ENCODE data around the gene DNLZ.

DNA sequence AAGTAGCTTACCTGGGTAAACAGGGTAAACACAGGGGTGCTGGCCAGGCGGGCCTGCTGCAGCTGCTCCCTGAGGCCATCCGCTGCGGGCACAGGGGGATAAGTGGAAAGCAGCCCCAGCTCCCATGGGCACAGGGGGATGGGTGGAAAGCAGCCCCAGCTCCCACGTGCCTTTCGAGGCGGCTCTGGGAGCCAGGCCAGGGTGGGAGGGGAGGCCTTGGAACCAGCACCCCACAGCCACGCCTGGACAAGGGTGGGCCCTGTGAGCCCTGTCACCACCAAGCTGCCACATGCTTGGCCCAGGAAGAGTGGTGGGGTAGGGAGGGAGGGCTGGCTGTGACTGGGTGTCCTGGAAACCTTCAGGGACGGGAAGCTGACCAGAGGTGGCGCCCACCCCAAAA lies 17.8 kb upstream of the DNLZ start:
- TF ChIP-seq, protein P1, sequence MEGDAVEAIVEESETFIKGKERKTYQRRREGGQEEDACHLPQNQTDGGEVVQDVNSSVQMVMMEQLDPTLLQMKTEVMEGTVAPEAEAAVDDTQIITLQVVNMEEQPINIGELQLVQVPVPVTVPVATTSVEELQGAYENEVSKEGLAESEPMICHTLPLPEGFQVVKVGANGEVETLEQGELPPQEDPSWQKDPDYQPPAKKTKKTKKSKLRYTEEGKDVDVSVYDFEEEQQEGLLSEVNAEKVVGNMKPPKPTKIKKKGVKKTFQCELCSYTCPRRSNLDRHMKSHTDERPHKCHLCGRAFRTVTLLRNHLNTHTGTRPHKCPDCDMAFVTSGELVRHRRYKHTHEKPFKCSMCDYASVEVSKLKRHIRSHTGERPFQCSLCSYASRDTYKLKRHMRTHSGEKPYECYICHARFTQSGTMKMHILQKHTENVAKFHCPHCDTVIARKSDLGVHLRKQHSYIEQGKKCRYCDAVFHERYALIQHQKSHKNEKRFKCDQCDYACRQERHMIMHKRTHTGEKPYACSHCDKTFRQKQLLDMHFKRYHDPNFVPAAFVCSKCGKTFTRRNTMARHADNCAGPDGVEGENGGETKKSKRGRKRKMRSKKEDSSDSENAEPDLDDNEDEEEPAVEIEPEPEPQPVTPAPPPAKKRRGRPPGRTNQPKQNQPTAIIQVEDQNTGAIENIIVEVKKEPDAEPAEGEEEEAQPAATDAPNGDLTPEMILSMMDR (IDR thresholded peaks at IDR 0.05; ENCODE audit: poor library complexity, severe bottlenecking) = no peak
- TF ChIP-seq EZH2 (IDR thresholded peaks at IDR 0.05; ENCODE audit: borderline replicate concordance, insufficient read depth, low read length, poor library complexity, severe bottlenecking) (no peak), POLR2AphosphoS5 (IDR thresholded peaks at IDR 0.05) (no peak), TAF1 (IDR thresholded peaks at IDR 0.05; ENCODE audit: low read depth) (no peak), RAD21 (conservative IDR thresholded peaks at IDR 0.05) (no peak), MXI1 (conservative IDR thresholded peaks at IDR 0.05; ENCODE audit: poor library complexity, severe bottlenecking) (no peak)
- TF ChIP-seq, protein P2, sequence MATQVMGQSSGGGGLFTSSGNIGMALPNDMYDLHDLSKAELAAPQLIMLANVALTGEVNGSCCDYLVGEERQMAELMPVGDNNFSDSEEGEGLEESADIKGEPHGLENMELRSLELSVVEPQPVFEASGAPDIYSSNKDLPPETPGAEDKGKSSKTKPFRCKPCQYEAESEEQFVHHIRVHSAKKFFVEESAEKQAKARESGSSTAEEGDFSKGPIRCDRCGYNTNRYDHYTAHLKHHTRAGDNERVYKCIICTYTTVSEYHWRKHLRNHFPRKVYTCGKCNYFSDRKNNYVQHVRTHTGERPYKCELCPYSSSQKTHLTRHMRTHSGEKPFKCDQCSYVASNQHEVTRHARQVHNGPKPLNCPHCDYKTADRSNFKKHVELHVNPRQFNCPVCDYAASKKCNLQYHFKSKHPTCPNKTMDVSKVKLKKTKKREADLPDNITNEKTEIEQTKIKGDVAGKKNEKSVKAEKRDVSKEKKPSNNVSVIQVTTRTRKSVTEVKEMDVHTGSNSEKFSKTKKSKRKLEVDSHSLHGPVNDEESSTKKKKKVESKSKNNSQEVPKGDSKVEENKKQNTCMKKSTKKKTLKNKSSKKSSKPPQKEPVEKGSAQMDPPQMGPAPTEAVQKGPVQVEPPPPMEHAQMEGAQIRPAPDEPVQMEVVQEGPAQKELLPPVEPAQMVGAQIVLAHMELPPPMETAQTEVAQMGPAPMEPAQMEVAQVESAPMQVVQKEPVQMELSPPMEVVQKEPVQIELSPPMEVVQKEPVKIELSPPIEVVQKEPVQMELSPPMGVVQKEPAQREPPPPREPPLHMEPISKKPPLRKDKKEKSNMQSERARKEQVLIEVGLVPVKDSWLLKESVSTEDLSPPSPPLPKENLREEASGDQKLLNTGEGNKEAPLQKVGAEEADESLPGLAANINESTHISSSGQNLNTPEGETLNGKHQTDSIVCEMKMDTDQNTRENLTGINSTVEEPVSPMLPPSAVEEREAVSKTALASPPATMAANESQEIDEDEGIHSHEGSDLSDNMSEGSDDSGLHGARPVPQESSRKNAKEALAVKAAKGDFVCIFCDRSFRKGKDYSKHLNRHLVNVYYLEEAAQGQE (IDR thresholded peaks at IDR 0.05; ENCODE audit: borderline replicate concordance) = no peak

Data from neural cell (in vitro differentiated cells).